NCI-H187 (cell line): ENCODE measurements around the gene BNC2.
A peak's percentile ranks its signal among the peaks of the same experiment; 100 is the strongest.

Experiments
- DNase-seq, 2 experiments: peaks; one replicate each; lab custom pipeline; 2025; lab: John Stamatoyannopoulos, UW

The BNC2 gene

GRCh38 chr9:16817002-16817401 lies 53.5 kb downstream of the BNC2 start:
- DNase-seq = no peak

GRCh38 chr9:16816011-16816410 lies 54.5 kb downstream of the BNC2 start:
- DNase-seq = peak; percentile 40 to 57

- no peak for DNase-seq
Observed at GRCh38 chr9:16815079-16815478, 55.4 kb downstream of the BNC2 start.

GRCh38 chr9:16813838-16814237 lies 56.6 kb downstream of the BNC2 start:
- no peak for DNase-seq

GRCh38 chr9:16811987-16812685 lies 58.3 kb downstream of the BNC2 start:
- no peak for DNase-seq

- DNase-seq = no peak
Observed at GRCh38 chr9:16809912-16810610, 60.4 kb downstream of the BNC2 start.

- no peak for DNase-seq
Observed at GRCh38 chr9:16806674-16807073, 63.8 kb downstream of the BNC2 start.

GRCh38 chr9:16803648-16804047 lies 66.8 kb downstream of the BNC2 start:
- DNase-seq = no peak

GRCh38 chr9:16801871-16802466 lies 68.5 kb downstream of the BNC2 start:
- no peak for DNase-seq

GRCh38 chr9:16796304-16796825 lies 74.1 kb downstream of the BNC2 start:
- no peak for DNase-seq

- DNase-seq = no peak
Observed at GRCh38 chr9:16794871-16795639, 75.4 kb downstream of the BNC2 start.

- DNase-seq = no peak
Observed at GRCh38 chr9:16794103-16794502, 76.4 kb downstream of the BNC2 start.

GRCh38 chr9:16787724-16788123 lies 82.7 kb downstream of the BNC2 start:
- no peak for DNase-seq

GRCh38 chr9:16784002-16784401 lies 86.5 kb downstream of the BNC2 start:
- DNase-seq = no peak

- no peak for DNase-seq
Observed at GRCh38 chr9:16782490-16782889, 88.0 kb downstream of the BNC2 start.

- no peak for DNase-seq
Observed at GRCh38 chr9:16775330-16775729, 95.1 kb downstream of the BNC2 start.

- no peak for DNase-seq
Observed at GRCh38 chr9:16773617-16774016, 96.9 kb downstream of the BNC2 start.

- DNase-seq = no peak
Observed at GRCh38 chr9:16773116-16773515, 97.4 kb downstream of the BNC2 start.

GRCh38 chr9:16771356-16771755 lies 99.1 kb downstream of the BNC2 start:
- no peak for DNase-seq

GRCh38 chr9:16769291-16769690 lies 101.2 kb downstream of the BNC2 start:
- DNase-seq = no peak

GRCh38 chr9:16768816-16769215 lies 101.7 kb downstream of the BNC2 start:
- DNase-seq = no peak

GRCh38 chr9:16767366-16767765 lies 103.1 kb downstream of the BNC2 start:
- DNase-seq = no peak
